HepG2 (cell line): Measurements from ENCODE around the gene KIAA1755. TPM values are rescaled to one million over a fixed set of nuclear protein-coding genes. Genes with fewer than 3 reads are reported as not detected.

ENCODE experiments used
- FLYWCH1 ChIP-seq: sonication (generic); formaldehyde crosslinking; IDR thresholded peaks from 2 replicates; pipeline ENCODE4 v1.8.1; 2023; ENCODE audit warnings: mild to moderate bottlenecking, missing genetic modification reagents
- GZF1 ChIP-seq: sonication (generic); formaldehyde crosslinking; IDR thresholded peaks from 2 replicates; pipeline ENCODE4 v1.5.1; 2020; ENCODE audit warnings: mild to moderate bottlenecking, missing genetic modification reagents
- KDM5A ChIP-seq: fragments of 200-600 bp; sonication (generic); IDR thresholded peaks from 2 replicates; pipeline ENCODE4 v1.7.0; 2018; ENCODE audit warnings: antibody characterized with exemption, mild to moderate bottlenecking, low read length, borderline replicate concordance
- NR3C1 ChIP-seq: sonication (generic); formaldehyde crosslinking; IDR thresholded peaks from 2 replicates; pipeline ENCODE4 v1.4.0; 2020; ENCODE audit warnings: missing genetic modification reagents
- RAD51 ChIP-seq: fragments of 450-650 bp; IDR thresholded peaks from 2 replicates; pipeline ENCODE4 v1.6.1; 2016; ENCODE audit warnings: borderline replicate concordance
- TSC22D2 ChIP-seq: sonication (generic); formaldehyde crosslinking; IDR thresholded peaks from 2 replicates; pipeline ENCODE4 v1.5.1; 2020; ENCODE audit warnings: missing genetic modification reagents, mild to moderate bottlenecking, borderline replicate concordance
- ZNF160 ChIP-seq: sonication (generic); formaldehyde crosslinking; IDR thresholded peaks from 2 replicates; pipeline ENCODE4 v1.8.0; 2022; ENCODE audit warnings: mild to moderate bottlenecking, inconsistent platforms, missing genetic modification reagents
- ZNF3 ChIP-seq: IDR thresholded peaks from 2 replicates; pipeline ENCODE4 v1.7.0; 2017; ENCODE audit warnings: inconsistent platforms
- ZNF761 ChIP-seq: sonication (generic); formaldehyde crosslinking; conservative IDR thresholded peaks from 2 replicates; pipeline ENCODE4 v1.4.0; 2020; ENCODE audit warnings: mild to moderate bottlenecking, missing genetic modification reagents
- ZSCAN29 ChIP-seq: sonication (generic); formaldehyde crosslinking; conservative IDR thresholded peaks from 2 replicates; pipeline ENCODE4 v1.4.0; 2020; ENCODE audit warnings: mild to moderate bottlenecking, missing genetic modification reagents
- polyA plus RNA-seq, 8 experiments: library from polyadenylated mRNA; depleted of rRNA in 3 of 8; stranded (reverse) in 7 of 8; unstranded in 1 of 8; fragments of >200 nt; fragmentation: Illumina TruSeq in 4 of 8; extraction: Trizol in 4 of 8; gene quantifications; 2 replicates each; pipeline versions ENCODE4 v1.2.1 to v1.2.3, GENCODE V29; 2011 to 2016; ENCODE audit warnings: low read depth in 4 of 8, missing spikeins in 1 of 8, mixed read lengths in 1 of 8; ENCODE audit not compliant: insufficient read depth in 1 of 8
- total RNA-seq, 5 experiments: library from RNA; depleted of rRNA; stranded (reverse); fragments of >200 nt; fragmentation: Illumina TruSeq; extraction: Trizol; gene quantifications; 2 replicates each; pipeline ENCODE4 v1.2.3, GENCODE V29; 2016; ENCODE audit warnings: low read depth in 1 of 5
- TF ChIP-seq, protein P1 (sequence below): sonication (generic); formaldehyde crosslinking; conservative IDR thresholded peaks from 2 replicates; pipeline ENCODE4 v1.4.0; 2020; ENCODE audit warnings: mild to moderate bottlenecking, missing genetic modification reagents, moderate library complexity
- TF ChIP-seq, protein P2 (sequence below): sonication (generic); formaldehyde crosslinking; IDR thresholded peaks from 2 replicates; pipeline ENCODE4 v1.4.0; 2020; ENCODE audit warnings: mild to moderate bottlenecking, missing genetic modification reagents
- TF ChIP-seq, protein P3 (sequence below): sonication (generic); formaldehyde crosslinking; IDR thresholded peaks from 2 replicates; pipeline ENCODE4 v1.4.0; 2020; ENCODE audit warnings: mild to moderate bottlenecking, missing genetic modification reagents

Gene KIAA1755
- total and polyA plus RNA-seq, 2 of the 13 experiments (the other 11 are each of a cell fraction or from before 2014, with no cell fraction given) = 0.04 TPM; not detected in 1

DNA sequence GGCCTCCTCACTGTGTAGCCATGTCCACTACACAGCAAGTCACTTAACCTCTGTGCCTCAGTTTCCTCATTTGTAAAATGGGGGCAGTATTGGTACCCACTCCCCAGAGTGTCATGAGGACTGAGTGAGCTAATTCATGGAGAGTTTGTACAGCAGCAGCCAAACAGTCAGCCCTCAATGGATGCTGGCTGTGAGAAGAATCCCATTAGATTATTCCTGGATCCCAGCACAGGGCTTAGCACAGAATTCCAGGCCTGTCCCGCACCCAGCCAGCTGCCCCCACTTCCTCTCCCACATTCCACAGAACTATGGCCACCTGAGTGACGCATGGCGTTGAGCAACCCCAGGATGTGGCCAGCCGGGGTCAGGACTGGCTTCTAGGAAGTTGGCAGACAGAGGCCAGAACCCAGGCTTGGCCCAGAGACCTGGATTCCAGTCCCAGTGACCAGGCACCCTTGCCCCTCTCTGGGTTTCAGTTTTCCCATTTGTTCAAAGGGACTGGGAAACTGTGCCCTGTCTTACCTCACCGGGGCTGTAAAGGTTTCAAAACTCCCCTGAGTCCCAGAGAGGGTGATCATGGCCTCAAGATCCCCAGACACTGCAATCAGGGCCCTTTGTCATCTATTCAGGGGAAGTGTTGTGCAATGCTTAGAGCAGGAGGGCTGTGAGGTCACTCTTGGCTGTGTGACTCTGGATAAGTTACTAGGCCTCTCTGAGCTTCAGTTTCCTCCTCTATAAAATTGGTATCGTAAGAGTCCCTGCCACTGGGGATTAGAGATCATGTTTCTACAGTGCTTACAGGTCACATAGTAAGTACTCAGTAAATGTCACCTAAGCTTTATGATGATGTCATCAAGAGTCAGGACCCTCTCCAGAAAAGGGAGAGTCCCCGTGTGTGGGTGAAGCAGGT, 92.4 kb downstream of the KIAA1755 start (continued):
- TF ChIP-seq KDM5A (no peak), GZF1 (no peak), TSC22D2 (CRISPR knock-in tag) (0 out of 2 replicates have a peak, but pooled peaks have one; percentile 7), ZSCAN29 (CRISPR knock-in tag) (no peak; the same call in 1 of the 2 replicates), ZNF160 (CRISPR knock-in tag) (0 out of 2 replicates have a peak, but pooled peaks have one; percentile 55), NR3C1 (CRISPR knock-in tag) (no peak), FLYWCH1 (CRISPR knock-in tag) (no peak), ZNF761 (CRISPR knock-in tag) (no peak), ZNF3 (CRISPR knock-in tag) (no peak; the same call in 1 of the 2 replicates), RAD51 (no peak)
- TF ChIP-seq, protein P1, sequence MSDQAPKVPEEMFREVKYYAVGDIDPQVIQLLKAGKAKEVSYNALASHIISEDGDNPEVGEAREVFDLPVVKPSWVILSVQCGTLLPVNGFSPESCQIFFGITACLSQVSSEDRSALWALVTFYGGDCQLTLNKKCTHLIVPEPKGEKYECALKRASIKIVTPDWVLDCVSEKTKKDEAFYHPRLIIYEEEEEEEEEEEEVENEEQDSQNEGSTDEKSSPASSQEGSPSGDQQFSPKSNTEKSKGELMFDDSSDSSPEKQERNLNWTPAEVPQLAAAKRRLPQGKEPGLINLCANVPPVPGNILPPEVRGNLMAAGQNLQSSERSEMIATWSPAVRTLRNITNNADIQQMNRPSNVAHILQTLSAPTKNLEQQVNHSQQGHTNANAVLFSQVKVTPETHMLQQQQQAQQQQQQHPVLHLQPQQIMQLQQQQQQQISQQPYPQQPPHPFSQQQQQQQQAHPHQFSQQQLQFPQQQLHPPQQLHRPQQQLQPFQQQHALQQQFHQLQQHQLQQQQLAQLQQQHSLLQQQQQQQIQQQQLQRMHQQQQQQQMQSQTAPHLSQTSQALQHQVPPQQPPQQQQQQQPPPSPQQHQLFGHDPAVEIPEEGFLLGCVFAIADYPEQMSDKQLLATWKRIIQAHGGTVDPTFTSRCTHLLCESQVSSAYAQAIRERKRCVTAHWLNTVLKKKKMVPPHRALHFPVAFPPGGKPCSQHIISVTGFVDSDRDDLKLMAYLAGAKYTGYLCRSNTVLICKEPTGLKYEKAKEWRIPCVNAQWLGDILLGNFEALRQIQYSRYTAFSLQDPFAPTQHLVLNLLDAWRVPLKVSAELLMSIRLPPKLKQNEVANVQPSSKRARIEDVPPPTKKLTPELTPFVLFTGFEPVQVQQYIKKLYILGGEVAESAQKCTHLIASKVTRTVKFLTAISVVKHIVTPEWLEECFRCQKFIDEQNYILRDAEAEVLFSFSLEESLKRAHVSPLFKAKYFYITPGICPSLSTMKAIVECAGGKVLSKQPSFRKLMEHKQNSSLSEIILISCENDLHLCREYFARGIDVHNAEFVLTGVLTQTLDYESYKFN = peak; percentile 53; the same call in 1 of the 2 replicates
- TF ChIP-seq, protein P2, sequence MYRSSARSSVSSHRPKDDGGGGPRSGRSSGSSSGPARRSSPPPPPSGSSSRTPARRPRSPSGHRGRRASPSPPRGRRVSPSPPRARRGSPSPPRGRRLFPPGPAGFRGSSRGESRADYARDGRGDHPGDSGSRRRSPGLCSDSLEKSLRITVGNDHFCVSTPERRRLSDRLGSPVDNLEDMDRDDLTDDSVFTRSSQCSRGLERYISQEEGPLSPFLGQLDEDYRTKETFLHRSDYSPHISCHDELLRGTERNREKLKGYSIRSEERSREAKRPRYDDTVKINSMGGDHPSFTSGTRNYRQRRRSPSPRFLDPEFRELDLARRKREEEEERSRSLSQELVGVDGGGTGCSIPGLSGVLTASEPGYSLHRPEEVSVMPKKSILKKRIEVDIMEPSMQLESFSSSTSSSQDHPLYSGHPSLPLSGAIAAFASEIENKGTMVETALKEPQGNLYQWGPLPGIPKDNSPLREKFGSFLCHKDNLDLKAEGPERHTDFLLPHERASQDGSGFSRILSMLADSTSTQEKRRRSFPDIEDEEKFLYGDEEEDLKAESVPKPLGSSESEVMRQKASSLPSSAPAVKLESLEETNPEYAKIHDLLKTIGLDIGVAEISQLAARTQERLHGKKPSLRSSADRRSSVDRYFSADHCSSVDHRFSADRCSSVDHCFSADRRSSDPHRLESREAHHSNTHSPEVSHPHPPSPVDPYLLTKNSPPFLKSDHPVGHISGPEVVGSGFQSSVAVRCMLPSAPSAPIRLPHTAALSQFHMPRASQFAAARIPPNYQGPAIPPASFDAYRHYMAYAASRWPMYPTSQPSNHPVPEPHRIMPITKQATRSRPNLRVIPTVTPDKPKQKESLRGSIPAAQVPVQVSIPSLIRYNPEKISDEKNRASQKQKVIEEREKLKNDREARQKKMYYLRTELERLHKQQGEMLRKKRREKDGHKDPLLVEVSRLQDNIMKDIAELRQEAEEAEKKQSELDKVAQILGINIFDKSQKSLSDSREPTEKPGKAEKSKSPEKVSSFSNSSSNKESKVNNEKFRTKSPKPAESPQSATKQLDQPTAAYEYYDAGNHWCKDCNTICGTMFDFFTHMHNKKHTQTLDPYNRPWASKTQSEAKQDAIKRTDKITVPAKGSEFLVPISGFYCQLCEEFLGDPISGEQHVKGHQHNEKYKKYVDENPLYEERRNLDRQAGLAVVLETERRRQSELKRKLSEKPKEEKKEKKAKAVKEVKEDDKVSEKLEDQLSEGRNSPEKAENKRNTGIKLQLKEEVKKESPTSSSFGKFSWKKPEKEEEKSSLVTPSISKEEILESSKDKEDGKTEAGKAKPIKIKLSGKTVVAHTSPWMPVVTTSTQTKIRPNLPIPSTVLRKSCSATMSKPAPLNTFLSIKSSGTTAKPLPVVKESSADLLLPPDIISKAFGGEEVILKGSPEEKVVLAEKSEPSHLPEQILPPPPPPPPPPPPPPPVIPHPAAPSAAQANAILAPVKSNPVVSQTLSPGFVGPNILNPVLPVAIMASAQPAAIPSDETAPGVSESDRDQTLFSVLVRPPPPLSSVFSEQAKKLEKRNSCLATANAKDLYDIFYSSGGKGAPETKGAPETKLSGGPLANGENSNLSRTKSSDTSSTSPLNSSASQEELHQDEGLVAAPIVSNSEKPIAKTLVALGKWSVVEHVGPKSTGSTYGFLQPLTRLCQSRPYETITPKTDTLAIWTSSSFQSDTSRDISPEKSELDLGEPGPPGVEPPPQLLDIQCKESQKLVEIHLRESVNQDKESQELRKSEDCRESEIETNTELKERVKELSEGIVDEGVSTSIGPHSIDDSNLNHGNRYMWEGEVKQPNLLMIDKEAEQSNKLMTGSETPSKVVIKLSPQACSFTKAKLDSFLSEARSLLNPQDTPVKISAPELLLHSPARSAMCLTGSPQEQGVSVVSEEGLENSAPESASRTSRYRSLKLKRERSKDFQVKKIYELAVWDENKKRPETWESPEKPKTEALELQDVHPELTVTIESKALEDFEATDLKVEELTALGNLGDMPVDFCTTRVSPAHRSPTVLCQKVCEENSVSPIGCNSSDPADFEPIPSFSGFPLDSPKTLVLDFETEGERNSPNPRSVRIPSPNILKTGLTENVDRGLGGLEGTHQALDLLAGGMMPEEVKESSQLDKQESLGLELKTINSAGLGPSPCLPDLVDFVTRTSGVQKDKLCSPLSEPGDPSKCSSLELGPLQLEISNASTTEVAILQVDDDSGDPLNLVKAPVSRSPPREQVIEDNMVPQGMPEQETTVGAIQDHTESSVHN (CRISPR knock-in tag) = no peak
- TF ChIP-seq, protein P3, sequence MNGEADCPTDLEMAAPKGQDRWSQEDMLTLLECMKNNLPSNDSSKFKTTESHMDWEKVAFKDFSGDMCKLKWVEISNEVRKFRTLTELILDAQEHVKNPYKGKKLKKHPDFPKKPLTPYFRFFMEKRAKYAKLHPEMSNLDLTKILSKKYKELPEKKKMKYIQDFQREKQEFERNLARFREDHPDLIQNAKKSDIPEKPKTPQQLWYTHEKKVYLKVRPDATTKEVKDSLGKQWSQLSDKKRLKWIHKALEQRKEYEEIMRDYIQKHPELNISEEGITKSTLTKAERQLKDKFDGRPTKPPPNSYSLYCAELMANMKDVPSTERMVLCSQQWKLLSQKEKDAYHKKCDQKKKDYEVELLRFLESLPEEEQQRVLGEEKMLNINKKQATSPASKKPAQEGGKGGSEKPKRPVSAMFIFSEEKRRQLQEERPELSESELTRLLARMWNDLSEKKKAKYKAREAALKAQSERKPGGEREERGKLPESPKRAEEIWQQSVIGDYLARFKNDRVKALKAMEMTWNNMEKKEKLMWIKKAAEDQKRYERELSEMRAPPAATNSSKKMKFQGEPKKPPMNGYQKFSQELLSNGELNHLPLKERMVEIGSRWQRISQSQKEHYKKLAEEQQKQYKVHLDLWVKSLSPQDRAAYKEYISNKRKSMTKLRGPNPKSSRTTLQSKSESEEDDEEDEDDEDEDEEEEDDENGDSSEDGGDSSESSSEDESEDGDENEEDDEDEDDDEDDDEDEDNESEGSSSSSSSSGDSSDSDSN (CRISPR knock-in tag) = peak; percentile 75
